KOPT-K1 (cell line): ENCODE data around the gene TMPRSS13.

Experiments
- H3K27ac ChIP-seq: fragments of 200-600 bp; sonication (generic); 2 replicates; pipeline ENCODE4 v1.5.1; 2016; ENCODE audit warnings: antibody characterized with exemption, mild to moderate bottlenecking, low read depth, low read length; ENCODE audit not compliant: poor library complexity, severe bottlenecking
- H3K36me3 ChIP-seq: fragments of 200-600 bp; sonication (generic); 2 replicates; pipeline ENCODE4 v1.5.1; 2017; ENCODE audit warnings: antibody characterized with exemption, mild to moderate bottlenecking, low read length, moderate library complexity; ENCODE audit not compliant: insufficient read depth
- H3K9me3 ChIP-seq: fragments of 200-600 bp; sonication (generic); 2 replicates; pipeline ENCODE4 v1.5.1; 2017; ENCODE audit warnings: antibody characterized with exemption, low read length, mild to moderate bottlenecking; ENCODE audit not compliant: insufficient read depth, poor library complexity, severe bottlenecking

The TMPRSS13 gene

DNA sequence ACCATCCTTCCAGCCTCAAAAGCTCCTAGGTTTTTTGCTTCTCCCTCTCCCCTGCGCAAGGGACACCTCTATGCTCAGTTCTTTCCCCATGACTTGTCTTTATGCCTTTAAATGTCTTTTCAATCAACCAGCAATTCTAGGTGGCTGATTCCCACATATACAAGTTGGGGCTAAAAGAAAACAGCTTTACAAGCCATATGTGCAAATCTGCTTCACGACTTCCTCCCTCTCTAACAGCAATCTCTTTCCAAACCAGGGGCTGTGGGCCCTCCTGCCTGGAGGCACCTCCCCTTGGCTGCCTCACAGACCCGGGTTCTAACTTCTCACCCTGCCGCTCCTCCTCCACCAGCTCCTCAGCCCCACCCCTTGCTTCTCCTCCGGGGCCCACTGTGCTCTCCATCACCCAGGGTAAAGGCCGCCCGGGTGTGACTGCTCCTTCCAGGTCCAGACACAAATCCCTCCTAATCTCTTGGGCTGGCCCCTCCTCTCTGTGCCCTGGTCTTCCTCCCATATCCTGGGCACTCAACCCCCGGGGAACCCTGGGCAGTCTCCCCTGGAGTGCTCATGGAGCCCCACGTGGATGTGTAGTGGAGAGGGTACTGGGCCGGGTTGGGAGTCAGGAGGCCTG, 14.1 kb downstream of the TMPRSS13 start:
- Histone ChIP-seq H3K27ac (peak overlapping the region; percentile 44), H3K9me3 (no peaks in the 10 kb centered on the region), H3K36me3 (no peaks in the 10 kb centered on the region)

DNA sequence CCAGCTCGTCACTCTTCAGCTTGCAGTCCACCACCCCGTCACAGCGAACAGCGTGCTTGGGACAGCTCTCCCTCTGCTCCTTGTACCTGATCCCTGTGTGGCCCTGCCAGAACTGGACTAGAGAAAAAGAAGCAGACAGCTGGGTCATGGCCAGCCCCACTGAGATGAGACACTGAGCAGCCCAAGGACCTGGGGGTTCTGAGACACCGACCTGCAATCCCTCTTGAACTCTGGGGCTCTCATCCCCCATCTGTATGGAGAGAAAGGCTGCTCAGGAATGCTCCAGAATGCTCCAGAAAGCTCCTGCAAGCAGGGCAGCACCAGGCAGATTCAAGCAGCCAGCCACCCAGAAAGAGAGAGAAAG, 14.8 kb downstream of the TMPRSS13 start:
- Histone ChIP-seq H3K9me3 (no peaks in the 10 kb centered on the region), H3K36me3 (no peaks in the 10 kb centered on the region), H3K27ac (peak overlapping the region; percentile 44)

DNA sequence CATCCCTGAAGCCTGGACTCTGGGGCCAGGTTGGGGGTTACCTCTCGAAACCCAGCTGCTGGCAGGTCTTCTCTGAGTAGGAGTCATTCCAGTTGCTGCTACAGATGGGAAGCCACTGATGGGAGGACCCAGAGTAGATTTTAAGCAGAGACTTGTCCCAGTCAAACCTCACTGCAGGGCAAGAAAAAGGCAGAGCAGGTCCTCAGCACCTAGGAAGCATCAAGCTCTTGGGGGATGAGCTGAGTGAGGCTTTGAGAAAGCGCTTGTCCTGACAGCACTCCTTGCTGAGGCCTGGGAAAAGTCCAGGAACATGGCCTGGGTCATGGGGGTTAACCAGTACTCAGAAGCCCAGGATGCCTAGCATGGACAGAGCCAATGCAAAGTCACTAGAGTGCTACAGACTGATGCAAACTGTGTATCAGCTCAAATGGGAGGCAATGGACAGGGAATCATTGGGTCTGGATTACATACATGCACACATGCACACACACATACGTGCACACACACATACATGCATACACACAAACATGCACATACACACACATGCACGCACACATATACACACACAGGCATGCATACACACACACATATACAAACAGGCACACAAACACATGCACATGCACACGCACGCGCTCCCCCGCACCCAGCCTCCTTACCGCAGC, 15.3 kb downstream of the TMPRSS13 start:
- Histone ChIP-seq H3K36me3 (no peaks in the 10 kb centered on the region), H3K9me3 (no peaks in the 10 kb centered on the region), H3K27ac (peak overlapping the region; percentile 44)

DNA sequence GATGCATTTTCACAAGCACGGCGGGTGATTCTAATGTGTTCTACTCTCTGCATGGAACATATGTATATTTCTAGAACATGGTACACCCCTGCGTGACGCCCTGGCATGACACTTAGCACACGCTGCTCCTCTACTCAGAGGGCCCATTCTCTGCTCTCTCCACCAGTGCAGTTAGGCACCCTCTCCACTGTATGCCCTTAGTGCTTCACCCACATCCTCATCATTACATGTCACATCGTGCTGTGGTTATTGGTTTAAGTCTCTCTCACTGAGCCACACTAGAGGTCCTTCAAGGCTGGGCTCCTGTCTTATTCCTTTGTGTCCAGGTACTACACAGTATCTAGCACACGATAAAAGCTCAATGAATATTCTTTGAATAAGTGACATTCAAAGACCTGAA, 16.7 kb downstream of the TMPRSS13 start:
- H3K9me3 ChIP-seq, result no peaks in the 10 kb centered on the region
- no peak overlapping the region for H3K27ac ChIP-seq

DNA sequence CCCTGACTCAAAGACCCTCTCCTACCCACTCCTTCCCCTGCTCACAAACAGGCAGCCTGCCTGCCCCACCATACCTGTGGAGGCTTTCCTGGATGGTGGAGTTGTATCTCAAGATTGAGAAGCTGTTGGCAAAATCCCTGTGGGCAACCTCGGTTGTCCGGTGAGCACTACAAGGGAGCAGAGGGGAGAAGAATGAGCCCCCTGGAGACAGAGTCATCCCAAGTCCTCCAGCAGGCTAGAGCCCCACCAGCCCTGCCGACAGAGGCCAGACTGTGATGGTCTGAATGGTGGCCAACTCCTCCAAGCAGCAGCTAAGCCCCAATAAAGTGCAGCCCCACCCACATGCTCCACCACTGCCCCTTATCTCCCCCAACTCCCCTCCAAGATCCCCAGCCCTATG, 17.5 kb downstream of the TMPRSS13 start:
- Histone ChIP-seq H3K9me3 (no peaks in the 10 kb centered on the region), H3K36me3 (no peaks in the 10 kb centered on the region), H3K27ac (no peak overlapping the region)

More for the DNA sequence above, 16.7 kb downstream of the TMPRSS13 start:
- H3K36me3 ChIP-seq, result no peaks in the 10 kb centered on the region

DNA sequence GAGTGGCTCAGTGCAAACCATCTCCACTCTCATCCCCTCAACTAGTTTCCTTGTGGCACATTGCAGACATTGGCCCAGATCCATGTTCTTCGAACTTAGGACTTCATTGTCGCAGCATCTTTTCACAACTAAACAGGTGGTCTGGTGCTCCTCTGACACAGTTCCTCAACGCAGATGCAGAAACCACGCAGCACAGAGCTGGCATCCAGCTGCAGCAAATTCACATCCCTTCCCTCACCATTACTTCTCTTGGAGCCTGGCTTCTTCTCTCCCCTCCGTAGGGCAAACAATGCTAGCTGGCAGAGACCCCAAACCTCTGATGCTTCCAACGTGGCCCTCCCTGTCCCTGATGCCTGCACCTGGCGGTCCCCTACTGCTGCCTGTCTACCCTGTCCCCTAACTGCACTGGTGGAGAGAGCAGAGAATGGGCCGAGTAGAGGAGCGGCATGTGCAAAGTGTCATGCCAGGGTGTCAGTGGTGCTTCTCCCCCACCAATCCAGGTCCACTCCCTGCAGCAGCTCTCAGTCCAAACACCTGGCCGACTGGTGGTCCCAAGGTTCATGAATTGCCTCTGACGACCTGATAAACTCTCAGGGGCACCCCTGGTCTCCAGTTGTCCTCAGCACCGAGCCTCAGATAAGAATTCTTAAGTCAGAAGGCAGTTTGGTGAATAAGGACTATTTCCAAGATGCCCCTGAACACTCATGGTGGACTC, 18.1 kb downstream of the TMPRSS13 start:
- no peaks in the 10 kb centered on the region for H3K36me3 ChIP-seq
- no peaks in the 10 kb centered on the region for H3K9me3 ChIP-seq
- H3K27ac ChIP-seq, result no peak overlapping the region

DNA sequence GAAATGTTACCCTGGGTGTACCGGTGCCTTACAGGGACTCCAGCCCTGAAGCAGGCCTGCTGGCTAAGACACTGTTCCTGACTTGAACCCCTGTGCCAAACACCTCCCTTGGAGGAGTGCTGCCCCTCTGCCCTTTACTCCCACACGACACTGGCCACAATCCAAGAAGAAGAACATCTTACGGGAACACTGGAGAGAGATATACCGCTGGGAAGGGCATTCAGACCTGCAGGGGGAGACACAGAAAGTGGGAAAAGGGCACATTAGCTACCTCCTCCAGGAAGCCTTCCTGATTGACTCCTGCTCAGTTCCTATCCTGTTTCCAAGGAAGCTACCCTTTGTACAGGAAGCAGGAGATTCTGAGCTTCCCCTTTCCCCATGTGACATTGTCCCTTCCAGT, 18.7 kb downstream of the TMPRSS13 start:
- no peaks in the 10 kb centered on the region for H3K9me3 ChIP-seq
- no peak overlapping the region for H3K27ac ChIP-seq
- no peaks in the 10 kb centered on the region for H3K36me3 ChIP-seq

DNA sequence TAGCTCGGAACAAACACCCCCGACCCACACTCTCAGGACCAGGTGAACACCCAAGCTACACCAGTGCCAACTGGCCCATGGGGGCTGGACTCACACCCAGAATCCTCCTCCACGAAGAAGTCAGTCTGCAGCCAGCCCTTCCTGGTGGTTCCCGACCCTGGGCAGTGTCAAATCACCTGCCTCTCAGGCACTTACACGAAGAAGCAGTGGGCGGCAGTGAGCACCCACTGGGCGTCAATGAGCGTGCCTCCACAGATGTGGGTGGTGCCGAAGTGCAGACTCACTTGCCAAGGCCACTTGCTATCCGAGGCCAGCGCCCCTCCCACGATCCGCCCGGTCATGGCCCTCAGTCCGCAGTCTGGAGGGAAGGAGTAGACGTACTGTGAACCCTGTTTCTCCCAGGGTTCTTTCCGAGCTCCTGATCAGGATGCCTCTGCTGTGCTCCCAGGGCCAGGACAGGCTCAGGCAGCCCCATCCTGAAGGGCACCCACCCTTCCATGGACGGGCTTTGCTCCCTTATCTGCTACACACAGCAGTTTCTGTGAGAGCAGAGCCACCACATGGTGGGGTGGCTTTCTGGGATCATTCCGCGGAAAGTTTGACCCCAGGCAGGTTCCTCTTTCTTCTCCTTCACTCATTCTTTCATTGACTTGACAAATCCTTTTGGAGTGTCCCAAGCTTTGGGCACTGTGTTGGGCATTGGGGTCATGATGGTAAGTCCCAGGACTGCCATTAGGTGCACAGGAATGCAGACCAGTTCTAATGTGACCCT, 19.4 kb downstream of the TMPRSS13 start:
- Histone ChIP-seq H3K36me3 (no peaks in the 10 kb centered on the region), H3K27ac (no peak overlapping the region), H3K9me3 (no peaks in the 10 kb centered on the region)

DNA sequence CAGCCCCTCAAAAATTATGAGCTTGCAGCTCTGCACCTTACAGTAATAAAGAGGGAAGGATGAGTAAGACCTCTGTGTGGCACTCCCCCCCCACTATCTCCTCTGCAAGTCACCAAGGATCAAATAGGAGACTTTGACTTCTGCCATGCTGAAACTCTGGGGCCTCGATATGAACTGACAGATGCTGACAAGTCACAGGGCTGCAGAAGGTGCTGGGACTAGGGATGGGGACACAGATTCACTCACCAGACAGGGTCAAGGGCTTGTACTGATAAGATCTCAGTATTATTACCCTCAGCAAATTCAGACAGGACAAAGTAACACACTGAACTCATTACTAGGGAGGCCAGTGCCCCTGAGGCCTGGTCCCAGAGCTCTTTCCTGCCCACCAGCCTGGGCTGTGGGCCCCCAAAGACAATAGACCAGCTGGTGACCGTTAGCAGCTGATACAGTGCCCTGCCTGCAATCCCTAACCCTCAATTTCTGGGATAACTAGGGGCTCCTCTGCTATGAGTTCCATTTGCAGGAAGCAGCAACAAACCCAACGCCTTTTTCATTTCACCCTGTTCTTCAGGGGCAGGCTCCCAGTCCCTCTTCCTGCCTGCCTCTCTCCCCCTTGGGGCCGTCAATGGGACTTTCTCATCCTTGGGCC, 20.1 kb downstream of the TMPRSS13 start:
- Histone ChIP-seq H3K9me3 (no peaks in the 10 kb centered on the region), H3K27ac (no peak overlapping the region), H3K36me3 (no peaks in the 10 kb centered on the region)

DNA sequence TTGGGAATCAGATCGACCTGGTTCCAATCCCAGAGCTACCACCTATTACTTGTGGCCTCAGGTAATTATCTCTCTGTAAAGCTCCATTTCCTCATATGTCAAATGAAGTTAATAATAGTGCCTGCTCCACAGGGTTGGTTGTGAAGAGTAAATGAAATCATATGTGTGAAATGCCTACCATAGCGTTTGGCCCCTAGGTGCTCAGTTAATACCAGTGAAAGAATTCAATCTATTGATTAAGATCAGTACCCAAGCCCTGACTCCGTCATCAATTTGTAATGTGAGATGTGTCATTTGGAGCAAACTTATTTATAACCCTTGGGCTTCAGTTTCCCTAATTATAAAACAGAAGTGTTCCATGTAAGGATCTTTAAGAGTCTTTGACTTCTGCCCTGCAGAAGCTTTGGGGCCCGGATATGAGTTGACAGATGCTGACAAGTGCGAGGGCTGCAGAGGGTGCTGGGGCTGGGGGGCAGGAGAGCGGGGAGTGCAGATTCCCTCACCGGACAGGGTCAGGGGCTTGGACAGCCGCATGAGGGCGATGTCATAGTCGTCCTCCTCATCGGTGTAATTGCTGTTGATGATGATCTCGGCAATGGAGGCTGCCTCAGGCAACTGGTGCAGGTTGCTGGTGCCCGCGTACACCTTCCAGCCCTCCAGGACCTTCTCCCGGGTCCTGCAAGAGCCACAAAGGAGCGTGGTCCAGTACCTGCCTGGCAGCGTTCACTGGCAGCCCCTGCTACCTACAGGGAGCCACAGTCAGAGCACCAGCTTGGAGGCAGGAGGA, 20.9 kb downstream of the TMPRSS13 start:
- Histone ChIP-seq H3K9me3 (no peaks in the 10 kb centered on the region), H3K36me3 (no peaks in the 10 kb centered on the region), H3K27ac (peak overlapping the region; percentile 69)

DNA sequence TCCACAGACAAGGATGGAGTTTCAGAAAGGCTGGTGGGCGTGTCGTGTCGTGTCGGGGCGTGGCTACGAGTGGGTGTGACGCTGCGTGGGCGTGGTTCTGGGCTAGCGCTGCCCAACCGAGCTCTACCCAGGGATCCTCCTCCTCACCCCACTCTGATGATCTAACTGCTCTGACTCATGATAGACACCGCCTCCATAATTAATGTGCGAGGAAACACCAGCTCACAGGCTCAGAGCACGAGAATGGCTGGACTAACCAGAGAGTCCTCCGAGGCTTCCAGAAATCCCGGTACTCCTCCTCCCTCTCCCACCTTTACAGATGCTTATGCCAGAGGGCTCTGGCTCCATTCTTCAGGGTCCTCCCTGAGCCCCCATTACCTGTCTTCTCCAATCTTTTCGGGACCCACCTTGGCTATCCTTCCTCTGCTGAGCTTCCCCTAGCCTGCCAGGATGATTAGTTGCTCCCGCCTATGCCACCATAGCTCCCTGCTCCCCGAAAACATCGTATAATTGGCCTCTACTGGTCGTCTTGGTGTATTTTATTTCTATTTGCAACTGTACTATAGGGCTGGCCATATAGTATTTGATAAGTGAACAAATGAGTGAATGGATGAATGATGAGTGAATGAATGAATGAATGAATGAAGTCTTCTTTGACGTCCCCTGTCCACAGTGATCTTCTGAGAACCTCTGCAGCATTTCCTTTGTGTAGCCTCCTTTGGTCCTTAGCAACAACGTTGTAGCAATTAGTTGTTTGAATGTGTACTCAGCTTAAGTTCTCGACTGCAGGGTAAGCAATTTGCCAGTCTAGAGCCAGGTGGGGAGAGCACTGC, 21.7 kb downstream of the TMPRSS13 start:
- Histone ChIP-seq H3K27ac (peak overlapping the region; percentile 69), H3K9me3 (no peaks in the 10 kb centered on the region), H3K36me3 (no peaks in the 10 kb centered on the region)

DNA sequence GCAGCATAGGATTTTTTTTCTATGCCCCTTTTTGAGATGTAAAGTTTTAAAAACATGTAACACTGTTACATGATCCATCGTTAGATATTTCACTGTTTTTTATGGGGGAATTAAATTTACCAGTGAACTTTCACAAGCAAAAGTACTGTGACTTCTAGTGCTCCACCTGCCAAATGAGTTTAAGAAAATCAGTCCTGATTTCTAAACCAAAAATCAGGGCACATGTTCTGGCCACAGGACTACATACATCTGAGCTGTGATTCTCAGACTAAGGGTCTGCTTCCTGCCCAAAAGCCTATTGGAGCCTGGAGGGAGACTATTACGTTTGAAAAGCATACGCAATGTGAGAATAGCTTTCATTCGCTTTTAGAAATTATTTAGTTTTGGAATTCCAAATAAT, 22.5 kb downstream of the TMPRSS13 start:
- no peak overlapping the region for H3K27ac ChIP-seq
- no peaks in the 10 kb centered on the region for H3K9me3 ChIP-seq
- H3K36me3 ChIP-seq, result no peaks in the 10 kb centered on the region

DNA sequence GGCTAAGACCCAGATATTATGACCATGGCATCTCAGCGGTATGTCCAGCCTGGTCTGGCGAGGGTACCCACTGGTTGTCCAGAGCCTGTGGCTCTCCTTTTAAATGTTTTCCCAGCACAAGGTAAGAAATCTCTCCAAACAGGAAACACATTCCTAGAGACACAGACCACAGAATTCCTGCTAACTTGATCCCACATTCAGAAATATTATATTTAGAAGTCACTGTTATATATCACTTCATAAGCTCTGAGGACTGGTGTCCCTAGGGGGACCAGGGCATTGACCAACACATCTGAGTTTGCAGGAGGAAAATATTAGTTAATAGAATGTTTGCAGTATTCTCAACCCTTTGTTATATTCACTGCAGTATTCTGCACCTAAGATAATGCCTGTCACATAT, 23.1 kb downstream of the TMPRSS13 start:
- no peak overlapping the region for H3K27ac ChIP-seq
- no peaks in the 10 kb centered on the region for H3K36me3 ChIP-seq
- H3K9me3 ChIP-seq, result no peaks in the 10 kb centered on the region
